ENCODE data around the gene THY1. TPM values are rescaled to one million over a fixed set of nuclear protein-coding genes. Genes with fewer than 3 reads are reported as not detected.
"Not testable (repeated sequence)": the region's sequence is repeated elsewhere in the genome, so short reads cannot be mapped to it uniquely, and the experiment has no call there.

Gene THY1
- total RNA-seq, 1 donor from 2014 or later: 1.6 TPM

- intact Hi-C loops (cut with micrococcal nuclease): no loop called here
- Mint-ChIP-seq H3K36me3 (ENCODE audit: low read depth) (no peaks in the 10 kb centered on the region), H3K27me3 (peaks cover 25% of the 10 kb centered on the region), H3K27ac (no peak overlapping the region), H3K9me3 (no peaks in the 10 kb centered on the region), H3K4me3 (no peak overlapping the region), H3K4me1 (peaks cover 9% of the 10 kb centered on the region)
- no peak for DNase-seq
Measured at GRCh38 chr11:119418759-119419158, 4.2 kb downstream of the THY1 start.

GRCh38 chr11:119417726-119418540, 5.0 kb downstream of the THY1 start:
- Mint-ChIP-seq H3K4me3 (no peak overlapping the region), H3K4me1 (peaks cover 9% of the 10 kb centered on the region), H3K27ac (no peak overlapping the region), H3K9me3 (no peaks in the 10 kb centered on the region), H3K36me3 (ENCODE audit: low read depth) (no peaks in the 10 kb centered on the region), H3K27me3 (peaks cover 19% of the 10 kb centered on the region)
- intact Hi-C loops (cut with micrococcal nuclease): no loop called here
- no peak for DNase-seq

DNA sequence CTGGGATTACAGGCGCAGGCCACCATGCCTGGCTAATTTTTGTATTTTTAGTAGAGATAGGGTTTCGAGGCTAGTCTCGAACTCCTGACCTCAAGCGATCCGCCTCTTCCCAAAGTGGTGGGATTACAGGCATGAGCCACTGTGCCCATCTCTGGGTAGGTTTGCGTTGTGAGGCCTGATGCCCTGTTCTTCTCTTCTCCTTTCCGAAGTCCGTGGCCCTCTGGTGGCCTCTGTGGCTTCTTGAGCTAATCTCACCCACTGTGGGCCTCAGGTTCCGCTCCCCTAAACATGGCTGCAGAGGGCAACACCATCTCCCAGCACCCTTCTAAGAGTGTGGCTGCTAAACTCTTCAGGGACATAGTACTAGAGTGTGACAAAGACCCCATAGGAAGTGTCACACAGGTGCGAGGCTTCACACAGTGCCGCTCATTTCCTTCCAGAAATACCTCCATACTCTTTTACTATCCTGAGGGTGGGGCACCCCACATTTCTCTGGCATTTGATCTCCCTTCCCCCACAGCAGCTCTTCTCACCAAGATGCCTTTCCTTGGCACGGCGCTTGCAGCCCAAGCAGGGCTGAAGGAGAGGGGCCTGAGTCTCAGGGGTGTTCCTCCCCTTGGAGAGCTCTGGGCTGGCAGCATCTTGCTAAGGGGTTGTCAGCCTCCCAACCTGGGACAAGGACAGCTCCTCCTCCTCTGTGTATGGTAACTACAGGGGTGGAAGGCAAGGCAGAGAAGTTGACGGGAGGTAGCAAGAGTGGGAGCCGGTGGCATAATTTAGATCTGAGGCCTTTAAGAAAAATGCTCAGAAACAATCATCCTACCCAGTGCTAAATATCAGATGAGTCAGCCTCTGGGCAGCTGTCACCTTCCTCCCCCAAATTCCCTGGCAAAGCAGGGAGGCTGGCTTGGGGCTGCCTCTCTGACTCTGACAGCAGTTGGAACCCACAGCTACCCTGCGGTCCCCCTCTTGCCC, 6.1 kb downstream of the THY1 start:
- Mint-ChIP-seq H3K4me1 (peaks cover 2% of the 10 kb centered on the region), H3K4me3 (no peak overlapping the region), H3K27ac (no peak overlapping the region), H3K27me3 (peaks cover 11% of the 10 kb centered on the region), H3K9me3 (no peaks in the 10 kb centered on the region), H3K36me3 (ENCODE audit: low read depth) (no peaks in the 10 kb centered on the region)
- intact Hi-C loops (cut with micrococcal nuclease): no loop called here
- no peak for DNase-seq

DNA sequence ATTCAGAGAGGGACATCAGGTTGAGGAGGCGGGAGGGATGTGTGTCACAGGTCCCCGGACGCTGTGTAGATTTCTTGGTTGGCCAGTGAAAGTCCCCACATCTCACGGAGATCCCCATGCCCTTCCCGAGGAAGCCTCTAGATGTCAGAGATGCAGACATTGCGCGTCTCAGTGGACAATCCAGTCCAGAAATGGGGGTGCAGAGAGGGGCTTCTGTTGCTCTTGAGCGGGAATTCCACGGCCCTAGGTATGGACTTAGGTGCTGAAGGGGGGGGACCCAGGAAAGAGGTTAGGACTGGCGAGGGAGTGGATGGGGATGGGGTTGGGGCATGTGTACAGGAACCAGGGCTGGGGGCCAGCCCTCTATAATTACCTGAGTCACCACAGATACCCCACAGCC, 7.0 kb downstream of the THY1 start:
- H3K27ac Mint-ChIP-seq: no peak overlapping the region
- no peaks in the 10 kb centered on the region for H3K36me3 Mint-ChIP-seq (ENCODE audit: low read depth)
- intact Hi-C loops (cut with micrococcal nuclease): no loop called here
- H3K4me3 Mint-ChIP-seq: no peak overlapping the region
- DNase-seq: no peak
- no peaks in the 10 kb centered on the region for H3K4me1 Mint-ChIP-seq
- H3K9me3 Mint-ChIP-seq: no peaks in the 10 kb centered on the region
- H3K27me3 Mint-ChIP-seq: peaks cover 6% of the 10 kb centered on the region

GRCh38 chr11:119415517-119415916, 7.5 kb downstream of the THY1 start:
- intact Hi-C loops (cut with micrococcal nuclease): no loop called here
- Mint-ChIP-seq H3K9me3 (no peaks in the 10 kb centered on the region), H3K4me1 (no peaks in the 10 kb centered on the region), H3K4me3 (no peak overlapping the region), H3K36me3 (ENCODE audit: low read depth) (no peaks in the 10 kb centered on the region), H3K27ac (no peak overlapping the region), H3K27me3 (peaks cover 6% of the 10 kb centered on the region)
- no peak for DNase-seq

DNA sequence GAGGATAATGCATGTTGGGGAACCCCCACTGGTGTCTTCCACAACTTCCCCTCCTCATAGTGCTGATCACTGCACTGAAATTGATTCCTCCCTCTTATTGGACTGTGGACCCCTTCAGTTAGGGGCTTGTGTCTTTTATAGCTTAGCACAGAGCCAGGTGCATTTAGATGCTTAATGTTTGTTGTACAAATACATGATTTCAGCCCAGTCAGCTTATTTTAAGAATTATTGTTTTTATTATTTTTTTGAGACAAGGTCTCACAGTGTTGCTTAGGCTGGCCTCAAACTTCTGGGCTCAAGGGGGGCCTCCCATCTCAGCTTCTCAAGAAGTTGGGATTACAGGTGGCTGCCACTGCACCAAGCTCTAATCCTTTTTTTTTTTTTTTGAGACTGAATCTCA, 8.2 kb downstream of the THY1 start:
- Mint-ChIP-seq H3K36me3 (ENCODE audit: low read depth) (no peaks in the 10 kb centered on the region), H3K4me1 (no peaks in the 10 kb centered on the region), H3K4me3 (no peak overlapping the region), H3K27ac (no peak overlapping the region), H3K9me3 (no peaks in the 10 kb centered on the region), H3K27me3 (peaks cover 7% of the 10 kb centered on the region)
- DNase-seq: no peak
- intact Hi-C loops (cut with micrococcal nuclease): no loop called here

DNA sequence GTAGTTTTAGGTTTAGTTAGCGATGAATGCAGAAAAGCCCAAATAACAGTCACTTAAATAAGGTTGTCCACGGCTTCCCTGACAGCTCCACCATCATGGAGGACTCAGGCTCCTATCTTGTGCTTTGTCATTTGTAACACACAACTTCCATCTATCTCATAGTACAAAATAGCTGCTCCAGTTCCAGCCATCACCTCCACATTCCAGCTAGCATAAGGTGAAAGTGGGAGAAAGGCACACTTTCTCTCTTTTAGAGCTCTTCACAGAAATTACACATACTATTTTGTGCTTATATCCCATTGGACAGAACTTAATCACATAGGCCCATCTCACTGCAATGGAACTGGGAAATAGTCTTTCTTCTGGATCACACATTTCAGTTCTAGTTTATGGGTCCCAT, 8.7 kb downstream of the THY1 start:
- Mint-ChIP-seq H3K27me3 (peaks cover 5% of the 10 kb centered on the region), H3K27ac (no peak overlapping the region), H3K36me3 (ENCODE audit: low read depth) (no peaks in the 10 kb centered on the region)

GRCh38 chr11:119412072-119412471, 10.9 kb downstream of the THY1 start:
- Mint-ChIP-seq H3K9me3 (no peaks in the 10 kb centered on the region), H3K36me3 (ENCODE audit: low read depth) (no peaks in the 10 kb centered on the region), H3K4me3 (no peak overlapping the region), H3K4me1 (no peaks in the 10 kb centered on the region), H3K27ac (no peak overlapping the region), H3K27me3 (peaks cover 6% of the 10 kb centered on the region)
- DNase-seq: no peak
- intact Hi-C loops (cut with micrococcal nuclease): no loop called here

More for the DNA sequence above, 8.7 kb downstream of the THY1 start:
- no peak for DNase-seq
- Mint-ChIP-seq H3K9me3 (no peaks in the 10 kb centered on the region), H3K4me3 (no peak overlapping the region), H3K4me1 (no peaks in the 10 kb centered on the region)
- intact Hi-C loops (cut with micrococcal nuclease): no loop called here

GRCh38 chr11:119410501-119410900, 12.5 kb downstream of the THY1 start:
- H3K36me3 Mint-ChIP-seq (ENCODE audit: low read depth): no peaks in the 10 kb centered on the region
- H3K4me1 Mint-ChIP-seq: no peaks in the 10 kb centered on the region
- H3K4me3 Mint-ChIP-seq: no peak overlapping the region

GRCh38 chr11:119409731-119410130, 13.2 kb downstream of the THY1 start:
- Mint-ChIP-seq H3K4me1 (no peaks in the 10 kb centered on the region), H3K9me3 (no peaks in the 10 kb centered on the region), H3K36me3 (ENCODE audit: low read depth) (no peaks in the 10 kb centered on the region), H3K27me3 (peaks cover 8% of the 10 kb centered on the region), H3K4me3 (no peak overlapping the region), H3K27ac (no peak overlapping the region)
- intact Hi-C loops (cut with micrococcal nuclease): no loop called here
- DNase-seq: no peak

More at GRCh38 chr11:119410501-119410900, 12.5 kb downstream of the THY1 start:
- Mint-ChIP-seq H3K27ac (no peak overlapping the region), H3K27me3 (peaks cover 6% of the 10 kb centered on the region), H3K9me3 (no peaks in the 10 kb centered on the region)
- intact Hi-C loops (cut with micrococcal nuclease): no loop called here
- no peak for DNase-seq

DNA sequence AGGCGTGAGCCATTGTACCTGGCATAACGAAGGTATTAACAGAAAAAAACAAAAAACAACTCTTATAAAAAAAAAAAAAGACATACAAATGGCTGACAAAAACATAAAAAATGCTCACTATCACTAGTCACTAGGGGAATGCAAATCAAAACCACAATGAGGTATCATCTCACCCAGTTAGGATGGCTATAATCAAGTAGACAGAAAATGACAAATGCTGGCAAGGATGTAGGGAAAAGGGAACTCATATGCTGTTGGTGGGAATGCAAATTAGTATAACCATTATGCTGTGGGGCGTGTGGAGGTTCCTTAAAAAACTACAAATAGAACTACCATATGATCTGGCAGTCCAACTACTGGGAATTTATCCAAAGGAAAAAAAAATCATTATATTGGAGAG, 17.0 kb downstream of the THY1 start:
- no peaks in the 10 kb centered on the region for H3K36me3 Mint-ChIP-seq (ENCODE audit: low read depth)
- no peaks in the 10 kb centered on the region for H3K4me1 Mint-ChIP-seq
- DNase-seq: no peak
- no peaks in the 10 kb centered on the region for H3K9me3 Mint-ChIP-seq
- peaks cover 6% of the 10 kb centered on the region for H3K27me3 Mint-ChIP-seq
- intact Hi-C loops (cut with micrococcal nuclease): no loop called here
- no peak overlapping the region for H3K4me3 Mint-ChIP-seq
- H3K27ac Mint-ChIP-seq: no peak overlapping the region

GRCh38 chr11:119405448-119405847, 17.5 kb downstream of the THY1 start:
- H3K4me3 Mint-ChIP-seq; H3K27ac Mint-ChIP-seq; H3K9me3 Mint-ChIP-seq; DNase-seq; H3K36me3 Mint-ChIP-seq (ENCODE audit: low read depth); H3K4me1 Mint-ChIP-seq; H3K27me3 Mint-ChIP-seq; intact Hi-C loops (cut with micrococcal nuclease): not testable (repeated sequence)

GRCh38 chr11:119404872-119405271, 18.1 kb downstream of the THY1 start:
- DNase-seq: no peak
- Mint-ChIP-seq H3K36me3 (ENCODE audit: low read depth) (no peaks in the 10 kb centered on the region), H3K9me3 (no peaks in the 10 kb centered on the region), H3K4me1 (no peaks in the 10 kb centered on the region), H3K4me3 (no peak overlapping the region), H3K27me3 (peaks cover 5% of the 10 kb centered on the region), H3K27ac (no peak overlapping the region)
- intact Hi-C loops (cut with micrococcal nuclease): no loop called here

GRCh38 chr11:119403021-119403420, 20.0 kb downstream of the THY1 start:
- intact Hi-C loops (cut with micrococcal nuclease): no loop called here
- no peaks in the 10 kb centered on the region for H3K4me1 Mint-ChIP-seq
- no peaks in the 10 kb centered on the region for H3K36me3 Mint-ChIP-seq (ENCODE audit: low read depth)
- H3K4me3 Mint-ChIP-seq: no peak overlapping the region
- H3K27me3 Mint-ChIP-seq: peaks cover 11% of the 10 kb centered on the region
- no peak overlapping the region for H3K27ac Mint-ChIP-seq
- H3K9me3 Mint-ChIP-seq: peaks cover 5% of the 10 kb centered on the region
- no peak for DNase-seq

All from activated CD4-positive, alpha-beta T cell treated with anti-CD3 and anti-CD28 coated beads, Interleukin-2, amount 10 ng/mL, durations not matched to agents 24 days and 14 days (primary cell).